Choroid plexus epithelial cell (primary cell): ENCODE data around the gene NEDD8.

Source experiments
- DNase-seq: peaks from one replicate; pipeline ENCODE4 v3.0.0-alpha.2; 2010; ENCODE audit warnings: low read depth
- H3K4me3 ChIP-seq: 2 replicates; pipeline ENCODE4 v1.5.1; 2011; ENCODE audit warnings: low read depth, mild to moderate bottlenecking, control low read depth, low read length, moderate library complexity
- CTCF ChIP-seq: conservative IDR thresholded peaks from 2 replicates; pipeline ENCODE4 v1.5.1; 2011; ENCODE audit warnings: low read depth, mild to moderate bottlenecking, control low read depth, inconsistent platforms, low read length, moderate library complexity

NEDD8 gene

DNA sequence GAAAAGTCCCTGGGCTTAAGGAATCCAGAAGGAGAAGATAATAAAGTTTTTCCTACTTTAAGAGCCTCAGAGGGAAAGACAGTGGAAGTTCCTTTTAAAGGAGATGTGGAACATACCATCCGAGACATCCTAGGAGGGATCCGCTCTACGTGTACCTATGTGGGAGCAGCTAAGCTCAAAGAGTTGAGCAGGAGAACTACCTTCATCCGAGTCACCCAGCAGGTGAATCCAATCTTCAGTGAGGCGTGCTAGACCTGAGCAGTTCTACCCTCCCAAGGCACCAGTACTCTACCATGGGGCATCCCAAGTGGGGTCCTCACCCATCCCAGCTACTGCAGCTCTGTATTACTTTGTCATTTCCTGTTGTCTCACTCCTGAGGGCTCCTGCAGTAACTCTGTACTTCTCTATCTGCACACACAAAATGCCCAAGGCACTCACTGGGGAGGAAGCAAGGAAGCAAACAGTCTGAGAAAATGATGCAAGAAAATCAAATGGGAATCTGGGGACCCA lies 6.4 kb upstream of the NEDD8 start:
- TF ChIP-seq CTCF: no peak
- no peak overlapping the region for H3K4me3 ChIP-seq
- DNase-seq: no peak

GRCh38 chr14:24238123-24238522 lies 6.0 kb upstream of the NEDD8 start:
- no peak for DNase-seq
- TF ChIP-seq CTCF: no peak

GRCh38 chr14:24237463-24237955 lies 5.3 kb upstream of the NEDD8 start:
- no peak for DNase-seq
- no peak for TF ChIP-seq CTCF
- H3K4me3 ChIP-seq: no peak overlapping the region

More at GRCh38 chr14:24238123-24238522, 6.0 kb upstream of the NEDD8 start:
- H3K4me3 ChIP-seq: no peak overlapping the region

DNA sequence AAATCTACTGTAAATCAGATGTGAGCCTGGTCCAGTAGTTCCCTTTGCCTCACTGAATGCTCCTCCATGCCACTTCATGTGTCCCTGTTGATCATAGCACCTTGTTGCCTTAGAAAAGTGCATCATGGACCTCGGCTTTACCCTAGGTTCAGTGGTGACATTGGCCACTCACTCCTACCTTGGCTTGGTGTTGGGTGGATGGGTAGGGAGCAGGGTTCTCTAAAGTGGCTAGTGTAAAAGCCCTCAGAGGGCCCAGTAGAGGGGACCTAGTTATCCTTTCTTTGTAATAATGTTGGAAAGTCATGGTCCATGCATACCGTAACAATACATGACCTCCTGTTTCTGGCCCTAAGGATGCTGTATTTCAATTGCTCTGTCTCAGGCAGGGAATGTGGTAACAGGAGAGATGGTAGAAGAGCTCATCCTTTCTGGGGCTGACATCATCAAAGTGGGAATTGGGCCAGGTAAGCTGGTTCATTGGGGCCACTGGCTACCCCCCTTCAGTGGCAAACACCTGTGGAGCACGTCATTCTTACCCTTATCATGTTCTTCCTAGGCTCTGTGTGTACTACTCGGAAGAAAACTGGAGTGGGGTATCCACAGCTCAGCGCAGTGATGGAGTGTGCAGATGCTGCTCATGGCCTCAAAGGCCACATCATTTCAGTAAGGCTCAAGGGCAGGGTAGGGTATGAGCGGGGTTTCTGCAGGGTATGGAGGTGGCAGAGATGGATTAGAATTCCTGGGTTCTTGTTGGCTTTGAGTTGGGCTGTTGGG lies 4.7 kb upstream of the NEDD8 start:
- no peak overlapping the region for H3K4me3 ChIP-seq
- DNase-seq: no peak
- no peak for TF ChIP-seq CTCF

GRCh38 chr14:24235804-24236688 lies 3.9 kb upstream of the NEDD8 start:
- no peak for TF ChIP-seq CTCF
- no peak for DNase-seq
- no peak overlapping the region for H3K4me3 ChIP-seq

GRCh38 chr14:24234095-24235005 lies 2.2 kb upstream of the NEDD8 start:
- DNase-seq: no peak
- no peak for TF ChIP-seq CTCF
- no peak overlapping the region for H3K4me3 ChIP-seq
